SU-DHL-6 (cell line): ENCODE results near the gene MYBPHL.

Experiments
- H2AFZ ChIP-seq: fragments of 200-600 bp; sonication (generic); 2 replicates; pipeline ENCODE4 v1.6.1; 2014; ENCODE audit warnings: low read depth, mild to moderate bottlenecking, moderate library complexity, mixed read lengths, antibody characterized with exemption, low read length; ENCODE audit not compliant: severe bottlenecking
- H3F3A ChIP-seq: fragments of 200-600 bp; shearing (Covaris generic); 2 replicates; pipeline ENCODE4 v1.6.0; 2016; ENCODE audit warnings: antibody characterized with exemption, mild to moderate bottlenecking; ENCODE audit not compliant: insufficient read depth
- H3K27ac ChIP-seq: fragments of 200-600 bp; sonication (generic); 2 replicates; pipeline ENCODE4 v1.5.1; 2016; ENCODE audit warnings: low read depth, mild to moderate bottlenecking, low read length, moderate library complexity, mixed read lengths
- H3K27me3 ChIP-seq: fragments of 200-600 bp; sonication (generic), shearing (Covaris generic); 2 replicates; pipeline ENCODE4 v1.6.0; 2014; ENCODE audit warnings: mild to moderate bottlenecking, low read length
- H3K36me3 ChIP-seq: fragments of 200-600 bp; sonication (generic); 2 replicates; pipeline ENCODE4 v1.6.1; 2014; ENCODE audit warnings: mild to moderate bottlenecking, low read length, mixed read lengths
- H3K4me2 ChIP-seq: fragments of 300-600, 200-600 bp; shearing (Covaris generic), sonication (generic); 2 replicates; pipeline ENCODE4 v1.6.0; 2014; ENCODE audit warnings: low read length, low read depth, mild to moderate bottlenecking; ENCODE audit not compliant: poor library complexity, severe bottlenecking
- H3K4me3 ChIP-seq: fragments of 200-600 bp; sonication (generic); 2 replicates; pipeline ENCODE4 v1.5.1; 2014; ENCODE audit warnings: antibody characterized with exemption, low read length, mild to moderate bottlenecking, mixed read lengths; ENCODE audit not compliant: insufficient read depth, poor library complexity, severe bottlenecking
- H3K79me2 ChIP-seq: fragments of 200-600 bp; sonication (generic); 2 replicates; pipeline ENCODE4 v1.6.1; 2014; ENCODE audit warnings: mild to moderate bottlenecking, low read length, moderate library complexity; ENCODE audit not compliant: insufficient read depth
- H3K9ac ChIP-seq: fragments of 200-600 bp; sonication (generic); 2 replicates; pipeline ENCODE4 v1.7.0; 2014; ENCODE audit warnings: mild to moderate bottlenecking, low read length
- H3K9me2 ChIP-seq: fragments of 200-600 bp; sonication (generic); replicated peaks from 2 replicates; pipeline ENCODE4 v1.6.1; 2014; ENCODE audit warnings: low read length; ENCODE audit not compliant: insufficient read depth
- H3K9me3 ChIP-seq: fragments of 200-600 bp; sonication (generic); 2 replicates; pipeline ENCODE4 v1.6.1; 2014; ENCODE audit warnings: low read length, mixed read lengths; ENCODE audit not compliant: insufficient read depth
- H4K20me1 ChIP-seq: fragments of 200-600 bp; sonication (generic); 2 replicates; pipeline ENCODE4 v1.6.1; 2014; ENCODE audit warnings: low read depth, mild to moderate bottlenecking, antibody characterized with exemption, low read length, moderate library complexity, mixed read lengths
- EZH2phosphoT487 ChIP-seq: fragments of 200-600 bp; sonication (generic), shearing (Covaris generic); conservative IDR thresholded peaks from 2 replicates; pipeline ENCODE4 v1.6.1; 2018; ENCODE audit warnings: mild to moderate bottlenecking, antibody characterized with exemption, low read length, moderate library complexity, mixed read lengths
- TF ChIP-seq, protein P1 (sequence below): fragments of 200-600 bp; sonication (generic); IDR thresholded peaks from one replicate; pipeline ENCODE4 v1.5.1; 2017; ENCODE audit warnings: antibody characterized with exemption, mild to moderate bottlenecking, low read length, moderate library complexity; ENCODE audit not compliant: insufficient read depth, poor library complexity, severe bottlenecking

The MYBPHL gene

DNA sequence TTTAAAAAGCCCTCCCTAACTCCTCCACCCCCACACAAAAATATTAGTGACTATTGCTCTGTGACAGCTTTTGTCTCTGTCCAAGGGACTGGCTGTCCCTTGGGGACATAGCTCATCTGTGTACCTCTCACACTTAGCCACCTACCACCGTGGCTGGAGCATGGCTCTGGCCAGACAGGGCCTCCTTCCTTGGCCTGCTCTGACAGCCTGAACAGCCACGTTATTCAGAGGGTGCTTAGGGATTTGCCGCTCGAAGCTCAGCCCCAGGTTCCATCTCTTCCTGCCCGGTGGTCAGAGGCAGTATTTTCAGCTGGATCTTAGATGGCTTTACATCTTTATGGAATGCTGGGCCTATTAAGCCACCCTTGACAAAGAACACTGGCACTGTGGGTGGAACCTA is 63.6 kb downstream of the MYBPHL start:
- Histone ChIP-seq H3K36me3 (no peaks in the 10 kb centered on the region), H3K79me2 (no peaks in the 10 kb centered on the region), H3K9me2 (no peaks in the 10 kb centered on the region), H3K9ac (no peak overlapping the region), H3K9me3 (no peaks in the 10 kb centered on the region), H3K27me3 (no peaks in the 10 kb centered on the region), H2AFZ (no peak overlapping the region), H3F3A (no peaks in the 10 kb centered on the region), H3K4me3 (no peak overlapping the region), H3K27ac (no peak overlapping the region), H4K20me1 (no peaks in the 10 kb centered on the region), H3K4me2 (no peak overlapping the region)
- TF ChIP-seq EZH2phosphoT487: no peak
- TF ChIP-seq, protein P1, sequence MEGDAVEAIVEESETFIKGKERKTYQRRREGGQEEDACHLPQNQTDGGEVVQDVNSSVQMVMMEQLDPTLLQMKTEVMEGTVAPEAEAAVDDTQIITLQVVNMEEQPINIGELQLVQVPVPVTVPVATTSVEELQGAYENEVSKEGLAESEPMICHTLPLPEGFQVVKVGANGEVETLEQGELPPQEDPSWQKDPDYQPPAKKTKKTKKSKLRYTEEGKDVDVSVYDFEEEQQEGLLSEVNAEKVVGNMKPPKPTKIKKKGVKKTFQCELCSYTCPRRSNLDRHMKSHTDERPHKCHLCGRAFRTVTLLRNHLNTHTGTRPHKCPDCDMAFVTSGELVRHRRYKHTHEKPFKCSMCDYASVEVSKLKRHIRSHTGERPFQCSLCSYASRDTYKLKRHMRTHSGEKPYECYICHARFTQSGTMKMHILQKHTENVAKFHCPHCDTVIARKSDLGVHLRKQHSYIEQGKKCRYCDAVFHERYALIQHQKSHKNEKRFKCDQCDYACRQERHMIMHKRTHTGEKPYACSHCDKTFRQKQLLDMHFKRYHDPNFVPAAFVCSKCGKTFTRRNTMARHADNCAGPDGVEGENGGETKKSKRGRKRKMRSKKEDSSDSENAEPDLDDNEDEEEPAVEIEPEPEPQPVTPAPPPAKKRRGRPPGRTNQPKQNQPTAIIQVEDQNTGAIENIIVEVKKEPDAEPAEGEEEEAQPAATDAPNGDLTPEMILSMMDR: no peak

DNA sequence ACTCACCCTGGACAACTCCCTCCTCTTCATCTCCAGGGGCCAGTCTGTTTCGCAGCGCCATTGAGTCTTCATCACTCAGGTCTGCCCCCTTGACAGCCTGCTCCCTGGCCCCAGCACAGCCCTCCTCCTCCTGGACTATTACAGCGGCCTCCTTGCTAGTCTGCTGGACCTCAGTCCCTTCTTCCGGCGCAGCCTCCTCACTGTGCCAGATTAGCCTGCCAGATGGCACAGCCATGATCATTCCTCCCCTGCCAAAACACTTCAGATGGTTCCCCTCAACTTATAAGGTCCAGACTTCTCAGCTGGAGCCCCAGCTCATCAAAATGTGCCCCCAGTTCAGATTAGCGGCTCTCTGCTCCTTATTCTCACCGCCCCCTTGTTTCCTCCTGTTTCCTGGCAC is 64.4 kb downstream of the MYBPHL start:
- no peak for TF ChIP-seq EZH2phosphoT487
- TF ChIP-seq, protein P1: no peak
- no peaks in the 10 kb centered on the region for H3F3A ChIP-seq
- H3K79me2 ChIP-seq: no peaks in the 10 kb centered on the region
- no peaks in the 10 kb centered on the region for H3K9me3 ChIP-seq
- no peaks in the 10 kb centered on the region for H3K9me2 ChIP-seq
- no peak overlapping the region for H2AFZ ChIP-seq
- no peaks in the 10 kb centered on the region for H3K36me3 ChIP-seq
- H4K20me1 ChIP-seq: no peaks in the 10 kb centered on the region
- H3K27ac ChIP-seq: no peak overlapping the region
- no peak overlapping the region for H3K4me3 ChIP-seq
- no peaks in the 10 kb centered on the region for H3K27me3 ChIP-seq
- no peak overlapping the region for H3K4me2 ChIP-seq
- no peak overlapping the region for H3K9ac ChIP-seq
